Heart left ventricle (tissue), 13 donors: Measurements from ENCODE around the gene DCUN1D3.

ENCODE experiments used
- POLR2A ChIP-seq, 2 donors: fragments of 450-650 bp; IDR thresholded peaks; one replicate each; pipeline ENCODE4 v1.6.1; 2017; ENCODE audit warnings: antibody characterized with exemption in 2 of 2, mild to moderate bottlenecking in 2 of 2, moderate library complexity in 2 of 2
- TF ChIP-seq, protein P1 (sequence below), 12 donors: fragments of 200-600 bp; sonication (generic) in 4 of 12; IDR thresholded peaks; one replicate each; pipeline versions ENCODE4 v1.5.0 to v1.8.0; 2018 to 2022; ENCODE audit warnings: antibody characterized with exemption in 12 of 12, mild to moderate bottlenecking in 5 of 12
- donor health status: ischemic (EF 13 %, LVEDD 7.1; RV severe dilation, severe dysfunction).
- donor health status: DM: no; HTN: yes; CAD: no.
- donor health status: DM: no; HTN: no; CAD: no.
- donor health status: ischemic (EF 25% LVEDD 6.9; RV normal size, moderate dysfunction).
- donor health status: ischemic (EF 25% LVEDD 5.7; RV mildly dilated, moderate dysfunction).
- donor health status: ischemic (EF 35%, LVEDD 5.7; RV mildly dilated, moderate dysfunction).
- donor health status: nonischemic (EF 11% LVEDD 7.7; RV severe dilation, severe dysfunction).
- donor health status: DM: yes; HTN: yes; CAD: no.
- donor health status: PGD.
- donor health status: ischemic (EF 29% LVEDD 5.4; RV normal size, mild dysfunction).
- donor health status: nonischemic (EF 23%, LVEDD 6.1; RV moderate dilation, normal function).

DNA sequence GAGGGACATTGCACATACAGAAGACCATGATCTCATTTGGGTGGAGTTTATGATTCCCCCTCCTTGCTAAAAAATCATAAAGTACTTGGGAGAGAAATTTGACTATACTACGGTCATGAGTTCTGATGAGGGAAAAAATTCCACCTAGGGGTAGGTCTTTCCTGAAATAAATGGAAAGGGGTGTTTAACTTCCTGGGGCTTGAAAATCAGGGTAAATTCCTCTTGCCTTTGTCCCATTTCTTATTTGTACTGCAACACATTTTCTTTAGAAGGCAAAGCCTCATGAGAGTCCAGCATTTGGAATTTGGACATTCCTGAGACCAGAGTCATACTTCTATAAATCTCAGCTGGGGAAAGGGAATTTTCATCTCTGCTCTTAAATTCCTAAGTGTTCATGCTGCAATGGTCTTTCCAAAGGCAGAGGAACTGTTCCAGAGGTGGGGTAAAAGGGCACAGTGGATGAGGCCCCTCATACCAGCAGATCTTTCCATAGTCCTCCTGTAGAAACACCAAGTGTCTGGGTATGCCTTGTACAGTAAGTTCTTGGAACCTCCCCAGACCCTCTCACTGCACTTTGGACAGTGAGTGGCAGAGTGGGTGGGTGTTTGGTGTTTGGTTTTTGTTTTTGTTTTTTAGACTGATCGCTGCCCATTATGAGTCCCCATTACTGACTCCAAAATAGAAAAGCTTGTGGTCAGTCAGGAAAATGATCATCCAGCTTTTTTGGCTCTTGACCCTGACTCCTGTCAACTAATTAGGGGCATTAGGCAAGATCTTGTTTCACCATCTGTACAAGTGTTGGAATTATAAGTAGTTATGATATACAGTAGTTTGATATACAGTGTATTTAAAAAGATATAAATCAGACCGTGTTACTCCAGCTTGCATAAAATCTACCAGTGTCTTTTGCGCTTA lies 6.4 kb upstream of the DCUN1D3 start:
- TF ChIP-seq, protein P1, sequence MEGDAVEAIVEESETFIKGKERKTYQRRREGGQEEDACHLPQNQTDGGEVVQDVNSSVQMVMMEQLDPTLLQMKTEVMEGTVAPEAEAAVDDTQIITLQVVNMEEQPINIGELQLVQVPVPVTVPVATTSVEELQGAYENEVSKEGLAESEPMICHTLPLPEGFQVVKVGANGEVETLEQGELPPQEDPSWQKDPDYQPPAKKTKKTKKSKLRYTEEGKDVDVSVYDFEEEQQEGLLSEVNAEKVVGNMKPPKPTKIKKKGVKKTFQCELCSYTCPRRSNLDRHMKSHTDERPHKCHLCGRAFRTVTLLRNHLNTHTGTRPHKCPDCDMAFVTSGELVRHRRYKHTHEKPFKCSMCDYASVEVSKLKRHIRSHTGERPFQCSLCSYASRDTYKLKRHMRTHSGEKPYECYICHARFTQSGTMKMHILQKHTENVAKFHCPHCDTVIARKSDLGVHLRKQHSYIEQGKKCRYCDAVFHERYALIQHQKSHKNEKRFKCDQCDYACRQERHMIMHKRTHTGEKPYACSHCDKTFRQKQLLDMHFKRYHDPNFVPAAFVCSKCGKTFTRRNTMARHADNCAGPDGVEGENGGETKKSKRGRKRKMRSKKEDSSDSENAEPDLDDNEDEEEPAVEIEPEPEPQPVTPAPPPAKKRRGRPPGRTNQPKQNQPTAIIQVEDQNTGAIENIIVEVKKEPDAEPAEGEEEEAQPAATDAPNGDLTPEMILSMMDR (IDR thresholded peaks at IDR 0.05) = no peak
- TF ChIP-seq POLR2A (IDR thresholded peaks at IDR 0.05) = no peak
